DOHH2 (cell line): Measurements from ENCODE around the gene ZBBX.
"Not testable (repeated sequence)": the region's sequence is repeated elsewhere in the genome, so short reads cannot be mapped to it uniquely, and the experiment has no call there.

Experiments used
- EZH2phosphoT487 ChIP-seq: fragments of 200-600 bp; sonication (generic); IDR thresholded peaks from 2 replicates; pipeline ENCODE4 v1.6.1; 2017; ENCODE audit warnings: borderline replicate concordance, mild to moderate bottlenecking, antibody characterized with exemption, low read length, moderate library complexity, mixed read lengths
- TF ChIP-seq, protein P1 (sequence below): fragments of 200-600 bp; sonication (generic); IDR thresholded peaks from one replicate; pipeline ENCODE4 v1.5.1; 2014; ENCODE audit warnings: antibody characterized with exemption, mild to moderate bottlenecking, low read depth, low read length; ENCODE audit not compliant: poor library complexity, severe bottlenecking

DNA sequence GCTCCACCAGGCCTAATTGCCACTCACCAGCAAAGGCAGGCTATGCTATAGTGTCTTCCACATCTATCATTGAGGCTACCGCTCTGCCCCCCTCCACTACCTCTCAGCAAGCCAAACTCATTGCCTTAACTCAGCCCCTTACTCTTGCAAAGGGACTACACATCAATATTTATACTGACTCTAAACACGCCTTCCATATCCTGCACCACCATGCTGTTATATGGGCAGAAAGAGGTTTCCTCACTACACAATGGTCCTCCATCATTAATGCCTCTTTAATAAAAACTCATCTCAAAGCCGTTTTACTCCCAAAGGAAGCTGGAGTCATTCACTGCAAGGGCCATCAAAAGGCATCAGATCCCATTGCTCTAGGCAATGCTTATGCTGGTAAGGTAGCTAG is 46.9 kb upstream of the ZBBX start:
- TF ChIP-seq EZH2phosphoT487 = not testable (repeated sequence)
- TF ChIP-seq, protein P1, sequence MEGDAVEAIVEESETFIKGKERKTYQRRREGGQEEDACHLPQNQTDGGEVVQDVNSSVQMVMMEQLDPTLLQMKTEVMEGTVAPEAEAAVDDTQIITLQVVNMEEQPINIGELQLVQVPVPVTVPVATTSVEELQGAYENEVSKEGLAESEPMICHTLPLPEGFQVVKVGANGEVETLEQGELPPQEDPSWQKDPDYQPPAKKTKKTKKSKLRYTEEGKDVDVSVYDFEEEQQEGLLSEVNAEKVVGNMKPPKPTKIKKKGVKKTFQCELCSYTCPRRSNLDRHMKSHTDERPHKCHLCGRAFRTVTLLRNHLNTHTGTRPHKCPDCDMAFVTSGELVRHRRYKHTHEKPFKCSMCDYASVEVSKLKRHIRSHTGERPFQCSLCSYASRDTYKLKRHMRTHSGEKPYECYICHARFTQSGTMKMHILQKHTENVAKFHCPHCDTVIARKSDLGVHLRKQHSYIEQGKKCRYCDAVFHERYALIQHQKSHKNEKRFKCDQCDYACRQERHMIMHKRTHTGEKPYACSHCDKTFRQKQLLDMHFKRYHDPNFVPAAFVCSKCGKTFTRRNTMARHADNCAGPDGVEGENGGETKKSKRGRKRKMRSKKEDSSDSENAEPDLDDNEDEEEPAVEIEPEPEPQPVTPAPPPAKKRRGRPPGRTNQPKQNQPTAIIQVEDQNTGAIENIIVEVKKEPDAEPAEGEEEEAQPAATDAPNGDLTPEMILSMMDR = not testable (repeated sequence)
